ENCODE results near the gene RCAN2. TPM values are rescaled to one million over a fixed set of nuclear protein-coding genes. Genes with fewer than 3 reads are reported as not detected.

Gene RCAN2
- total and polyA plus RNA-seq, 8 donors: 2.5 to 35.8 (median 3.1) TPM

GRCh38 chr6:46271728-46272127 lies 219.5 kb downstream of the RCAN2 start:
- Histone ChIP-seq H3K4me1 (no peaks in the 10 kb centered on the region), H3K27ac (no peak overlapping the region), H3K4me3 (no peak overlapping the region), H3K9me3 (no peaks in the 10 kb centered on the region), H3K27me3 (no peaks in the 10 kb centered on the region), H3K36me3 (no peaks in the 10 kb centered on the region)
- TF ChIP-seq, protein P1, sequence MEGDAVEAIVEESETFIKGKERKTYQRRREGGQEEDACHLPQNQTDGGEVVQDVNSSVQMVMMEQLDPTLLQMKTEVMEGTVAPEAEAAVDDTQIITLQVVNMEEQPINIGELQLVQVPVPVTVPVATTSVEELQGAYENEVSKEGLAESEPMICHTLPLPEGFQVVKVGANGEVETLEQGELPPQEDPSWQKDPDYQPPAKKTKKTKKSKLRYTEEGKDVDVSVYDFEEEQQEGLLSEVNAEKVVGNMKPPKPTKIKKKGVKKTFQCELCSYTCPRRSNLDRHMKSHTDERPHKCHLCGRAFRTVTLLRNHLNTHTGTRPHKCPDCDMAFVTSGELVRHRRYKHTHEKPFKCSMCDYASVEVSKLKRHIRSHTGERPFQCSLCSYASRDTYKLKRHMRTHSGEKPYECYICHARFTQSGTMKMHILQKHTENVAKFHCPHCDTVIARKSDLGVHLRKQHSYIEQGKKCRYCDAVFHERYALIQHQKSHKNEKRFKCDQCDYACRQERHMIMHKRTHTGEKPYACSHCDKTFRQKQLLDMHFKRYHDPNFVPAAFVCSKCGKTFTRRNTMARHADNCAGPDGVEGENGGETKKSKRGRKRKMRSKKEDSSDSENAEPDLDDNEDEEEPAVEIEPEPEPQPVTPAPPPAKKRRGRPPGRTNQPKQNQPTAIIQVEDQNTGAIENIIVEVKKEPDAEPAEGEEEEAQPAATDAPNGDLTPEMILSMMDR (IDR thresholded peaks at IDR 0.05): no peak
- ATAC-seq (no peak), DNase-seq (no peak)
- intact Hi-C loops (cut with DNase I): no loop called here

- intact Hi-C loops (cut with DNase I): no loop called here
- ATAC-seq: no peak
- Histone ChIP-seq H3K36me3 (no peaks in the 10 kb centered on the region), H3K9me3 (no peaks in the 10 kb centered on the region), H3K4me1 (no peaks in the 10 kb centered on the region), H3K27me3 (no peaks in the 10 kb centered on the region), H3K27ac (no peak overlapping the region), H3K4me3 (no peak overlapping the region)
- no peak for DNase-seq
- TF ChIP-seq, protein P1 (IDR thresholded peaks at IDR 0.05): no peak
Observed at GRCh38 chr6:46271107-46271506, 220.1 kb downstream of the RCAN2 start.

DNA sequence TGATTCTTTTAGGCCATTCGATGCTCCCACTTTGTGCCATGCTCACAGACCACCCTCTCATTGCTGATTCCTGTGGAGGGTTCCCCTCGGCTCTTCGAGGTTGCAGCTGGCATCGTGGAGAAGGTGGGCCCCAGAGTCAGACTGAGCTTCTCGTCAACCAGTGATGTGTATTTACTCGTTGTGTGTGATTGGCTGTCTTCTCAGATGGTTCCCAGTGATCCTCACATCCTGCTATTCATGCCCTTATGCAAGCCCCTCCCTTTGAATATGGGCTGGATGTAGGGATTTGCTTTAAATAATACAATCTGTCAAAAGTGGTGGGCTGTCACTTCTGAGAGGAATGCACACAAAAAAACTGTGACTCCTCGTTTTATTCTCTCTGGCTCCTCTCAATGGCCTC lies 220.9 kb downstream of the RCAN2 start:
- no peaks in the 10 kb centered on the region for H3K9me3 ChIP-seq
- H3K36me3 ChIP-seq: no peaks in the 10 kb centered on the region
- no peaks in the 10 kb centered on the region for H3K27me3 ChIP-seq
- H3K27ac ChIP-seq: no peak overlapping the region
- TF ChIP-seq, protein P1 (IDR thresholded peaks at IDR 0.05): no peak
- ATAC-seq (no peak), DNase-seq (no peak)
- intact Hi-C loops (cut with DNase I): no loop called here
- H3K4me3 ChIP-seq: no peak overlapping the region
- H3K4me1 ChIP-seq: no peaks in the 10 kb centered on the region

- DNase-seq: peak in 1 of 4 donors; percentile 32
- Histone ChIP-seq H3K27ac (no peak overlapping the region), H3K4me3 (no peak overlapping the region), H3K4me1 (no peaks in the 10 kb centered on the region), H3K27me3 (no peaks in the 10 kb centered on the region), H3K9me3 (no peaks in the 10 kb centered on the region), H3K36me3 (no peaks in the 10 kb centered on the region)
- TF ChIP-seq, protein P1 (IDR thresholded peaks at IDR 0.05): no peak
- intact Hi-C loops (cut with DNase I): no loop called here
- no peak for ATAC-seq
Observed at GRCh38 chr6:46269447-46270229, 221.6 kb downstream of the RCAN2 start.

- TF ChIP-seq, protein P1 (IDR thresholded peaks at IDR 0.05): no peak
- intact Hi-C loops (cut with DNase I): no loop called here
- DNase-seq (no peak), ATAC-seq (no peak)
- no peaks in the 10 kb centered on the region for H3K9me3 ChIP-seq
- H3K27me3 ChIP-seq: no peaks in the 10 kb centered on the region
- no peaks in the 10 kb centered on the region for H3K36me3 ChIP-seq
- no peak overlapping the region for H3K27ac ChIP-seq
- no peaks in the 10 kb centered on the region for H3K4me1 ChIP-seq
- H3K4me3 ChIP-seq: no peak overlapping the region
Observed at GRCh38 chr6:46267515-46267914, 223.7 kb downstream of the RCAN2 start.
